GM21723 (cell line): ENCODE results near the gene MTPN.

Experiments
- ATAC-seq: cut with Tn5 transposase; IDR thresholded peaks from one replicate; pipeline ENCODE4 v1.9.1; 2021; ENCODE audit warnings: mild to moderate bottlenecking, moderate library complexity; ENCODE audit not compliant: unreplicated experiment

The MTPN gene, protein sequence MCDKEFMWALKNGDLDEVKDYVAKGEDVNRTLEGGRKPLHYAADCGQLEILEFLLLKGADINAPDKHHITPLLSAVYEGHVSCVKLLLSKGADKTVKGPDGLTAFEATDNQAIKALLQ

DNA sequence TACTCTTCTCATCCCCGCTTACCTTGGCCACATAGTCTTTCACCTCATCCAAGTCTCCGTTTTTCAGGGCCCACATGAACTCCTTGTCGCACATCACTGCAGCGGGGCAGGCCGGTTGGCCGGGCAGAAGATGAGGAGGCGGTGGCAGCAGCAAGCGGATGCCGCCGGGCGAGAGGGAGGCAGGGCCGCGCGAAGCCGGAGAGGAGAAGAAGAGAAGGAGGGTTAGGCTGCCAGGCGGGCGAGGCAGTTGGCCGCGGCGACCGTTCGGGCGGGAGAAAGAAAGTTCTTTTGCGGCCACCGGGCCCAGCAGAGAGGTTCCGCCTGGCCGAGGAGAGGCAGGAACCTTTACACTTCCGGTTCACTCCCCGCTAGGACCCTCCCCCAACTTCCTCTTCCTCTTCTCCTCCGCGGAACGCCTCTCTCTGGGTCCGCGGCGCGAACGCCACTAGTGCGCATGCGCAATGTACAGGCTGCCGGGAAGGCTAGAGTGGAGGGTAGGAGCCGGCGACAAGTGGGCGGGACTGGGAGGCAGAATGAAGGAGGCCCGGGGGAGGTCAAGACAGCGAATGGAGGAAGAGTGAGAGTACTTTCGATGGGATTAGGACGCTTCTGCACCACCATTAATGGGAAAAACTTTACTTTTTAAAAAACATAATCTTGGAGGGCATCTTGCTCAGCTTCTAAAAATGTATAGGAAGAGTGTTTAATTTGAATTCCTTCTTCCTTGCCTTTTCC, at the start of gene MTPN:
Gene MTPN, minus strand, starts transcription at position 353 of the 735 bp plus-strand sequence. Its CDS starts 259 bp downstream, at position 94.
- peak; percentile 53 for ATAC-seq

- no peak for ATAC-seq
Observed at GRCh38 chr7:136026209-136026608, 49.0 kb upstream of the MTPN start.

- ATAC-seq: no peak
Observed at GRCh38 chr7:136023134-136023869, 46.1 kb upstream of the MTPN start.

DNA sequence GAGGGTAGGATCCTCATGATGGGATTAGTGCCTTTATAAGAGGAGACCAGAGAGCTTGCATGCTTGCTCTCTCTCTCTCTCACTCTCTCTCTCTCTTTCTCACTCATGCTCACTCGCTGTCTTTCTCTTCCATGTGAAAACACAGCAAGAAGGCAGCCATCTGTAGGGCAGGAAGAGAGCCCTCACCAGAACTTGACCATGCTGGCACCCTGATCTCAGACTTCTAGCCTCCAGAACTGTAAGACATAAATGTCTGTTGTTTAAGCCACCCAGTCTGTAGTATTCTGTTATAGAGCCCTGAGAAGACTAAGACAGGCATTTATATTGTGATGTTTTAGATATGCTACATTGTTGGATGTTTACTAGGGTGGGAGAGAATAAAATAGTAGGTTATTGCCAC, 43.4 kb upstream of the MTPN start:
- ATAC-seq: no peak

- ATAC-seq: no peak
Observed at GRCh38 chr7:136018104-136018503, 40.9 kb upstream of the MTPN start.

- ATAC-seq: peak; percentile 49
Observed at GRCh38 chr7:136016649-136017395, 39.7 kb upstream of the MTPN start.

DNA sequence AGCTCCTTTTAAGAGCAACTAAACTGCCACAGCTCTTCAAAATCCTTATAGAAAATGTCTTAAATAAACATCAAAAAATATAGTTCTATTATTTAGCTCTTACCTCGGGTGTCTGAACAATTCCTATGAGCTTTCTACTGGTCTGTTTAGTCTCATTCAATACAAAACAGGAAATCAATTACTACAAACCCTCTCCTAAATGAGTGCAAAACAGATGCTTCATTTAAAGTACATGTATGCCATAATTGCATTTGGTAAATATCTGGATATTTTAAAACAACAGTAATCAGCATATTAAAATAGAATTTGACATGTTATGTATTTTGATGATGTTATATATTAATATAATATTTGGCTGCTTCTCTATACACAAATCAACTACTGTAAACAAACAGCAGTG, 38.5 kb upstream of the MTPN start:
- ATAC-seq: no peak

DNA sequence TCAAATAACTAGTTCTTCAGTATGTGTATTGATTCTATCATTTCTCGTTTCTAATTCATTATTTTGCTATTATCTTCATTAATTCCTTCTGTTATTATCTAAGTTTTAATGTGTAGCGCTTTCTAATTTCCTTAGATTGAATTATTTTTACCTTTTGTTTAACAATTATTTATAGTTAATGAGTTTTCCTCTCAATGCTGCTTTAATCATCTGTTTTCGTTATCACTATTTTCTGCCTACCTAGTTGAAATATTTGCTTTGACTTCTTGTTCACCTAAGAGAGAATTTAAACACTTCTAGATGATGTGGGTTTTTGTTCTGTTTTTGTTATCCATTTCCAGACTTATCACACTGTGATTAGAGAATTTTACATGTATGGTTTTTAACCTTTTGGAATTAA, 37.5 kb upstream of the MTPN start:
- ATAC-seq: no peak

DNA sequence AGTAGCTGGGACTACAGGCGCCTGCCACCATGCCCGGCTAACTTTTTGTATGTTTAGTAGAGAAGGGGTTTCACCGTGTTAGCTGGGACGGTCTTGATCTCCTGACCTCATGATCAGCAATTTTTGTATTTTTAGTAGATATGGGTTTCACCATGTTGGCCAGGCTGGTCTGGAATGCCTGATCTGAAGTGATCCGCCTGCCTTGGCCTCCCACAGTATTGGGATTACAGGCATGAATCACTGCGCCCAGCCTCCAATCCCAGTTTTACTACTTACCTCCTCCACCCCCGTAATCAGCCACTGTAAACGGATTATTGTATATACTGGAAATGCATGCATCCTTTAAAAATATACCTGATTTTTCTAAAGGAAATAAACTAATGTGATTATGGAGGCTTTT, 35.1 kb upstream of the MTPN start:
- ATAC-seq: no peak

DNA sequence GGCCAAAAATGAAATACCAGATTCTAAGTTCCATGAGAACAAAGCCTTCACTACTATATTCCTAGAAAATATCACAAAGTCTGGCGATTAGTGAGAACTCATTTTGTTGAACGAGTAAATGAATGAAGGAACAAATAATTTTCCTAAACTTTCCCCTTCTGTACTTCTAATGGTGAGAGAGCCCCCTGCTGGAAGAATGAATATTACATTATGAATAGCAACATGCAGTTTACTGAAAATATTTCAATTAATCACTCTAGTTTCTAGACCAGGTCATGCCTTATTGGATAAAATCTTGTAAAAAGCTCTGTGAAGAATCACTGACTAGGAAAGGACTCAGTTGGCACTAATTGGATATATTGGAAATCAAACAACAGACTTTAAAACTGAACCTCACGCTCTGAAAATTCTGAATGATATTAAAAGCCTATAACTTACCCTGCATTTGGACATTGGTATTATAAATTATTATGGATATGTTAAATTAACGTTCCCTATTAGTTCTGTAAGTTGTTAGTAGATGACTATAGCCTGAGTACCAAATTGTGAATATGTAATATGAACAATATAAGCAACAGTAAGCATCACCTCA, 32.4 kb upstream of the MTPN start:
- no peak for ATAC-seq

- no peak for ATAC-seq
Observed at GRCh38 chr7:136006208-136006607, 29.0 kb upstream of the MTPN start.

GRCh38 chr7:136004083-136004482, 26.9 kb upstream of the MTPN start:
- ATAC-seq: no peak

DNA sequence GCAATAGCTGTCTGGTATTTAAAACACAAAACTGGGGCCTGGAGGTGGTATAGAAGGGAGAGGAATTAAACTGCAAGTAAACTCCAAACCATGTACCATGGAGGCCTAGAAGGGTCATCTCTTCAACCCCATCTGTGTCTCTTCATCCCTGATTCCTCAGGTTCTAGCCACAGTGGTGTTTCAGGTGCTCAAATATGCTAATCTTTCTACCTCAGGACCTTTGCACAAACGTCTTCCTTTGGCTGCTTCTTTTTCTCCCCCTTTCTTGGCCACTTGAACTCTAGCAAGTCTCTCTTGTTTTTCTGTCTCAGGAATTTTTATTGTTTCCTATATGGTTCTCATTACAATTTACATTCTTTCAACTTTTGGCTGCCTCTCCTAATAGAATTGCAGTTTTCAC, 25.6 kb upstream of the MTPN start:
- no peak for ATAC-seq

DNA sequence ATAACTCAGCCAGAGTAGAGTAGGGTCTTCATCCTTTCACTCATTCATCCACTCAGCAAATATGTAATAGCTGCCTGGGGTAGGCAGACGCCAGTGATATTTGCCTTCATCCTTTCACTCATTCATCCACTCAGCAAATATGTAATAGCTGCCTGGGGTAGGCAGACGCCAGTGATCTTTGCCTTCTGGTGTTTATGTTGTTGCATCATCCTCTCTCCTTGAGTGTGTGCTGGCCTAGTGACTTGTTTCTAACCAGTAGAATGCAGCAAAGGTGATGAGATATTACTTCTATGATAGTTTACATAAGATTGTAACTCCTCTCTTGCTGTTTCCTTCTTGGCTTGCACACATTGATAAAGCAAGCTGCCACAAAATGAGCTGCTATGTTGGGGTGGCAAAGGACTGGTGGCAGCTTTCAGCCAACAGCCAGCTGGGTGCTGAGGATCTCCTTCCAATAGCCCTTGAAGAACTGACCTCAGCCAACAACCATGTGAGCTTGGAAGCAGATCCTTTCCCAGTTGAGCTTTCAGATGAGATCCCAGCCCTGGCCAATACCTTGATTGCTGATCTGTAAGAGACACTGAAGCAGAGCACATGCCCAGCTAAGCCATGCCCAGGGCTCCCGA, 23.2 kb upstream of the MTPN start:
- ATAC-seq: no peak

DNA sequence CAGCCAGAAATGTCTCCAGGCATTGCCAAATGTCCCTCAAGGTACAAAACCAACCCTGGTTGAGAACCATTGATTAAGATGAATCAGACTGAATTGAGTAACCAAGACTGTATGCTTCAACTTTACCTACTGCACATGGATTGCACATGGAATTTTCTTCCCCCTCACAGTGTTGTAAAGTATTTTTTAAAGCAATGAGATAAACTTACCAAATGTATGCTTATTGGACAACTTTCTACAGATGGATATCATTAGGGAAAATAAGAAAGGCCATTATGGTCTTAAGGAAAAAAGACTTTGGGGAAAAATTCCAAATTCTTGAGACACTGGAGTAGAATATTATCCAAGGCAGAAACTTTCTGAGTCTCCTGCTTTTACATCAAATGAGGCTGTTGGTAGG, 20.9 kb upstream of the MTPN start:
- ATAC-seq: no peak

- ATAC-seq: no peak
Observed at GRCh38 chr7:135995748-135996147, 18.6 kb upstream of the MTPN start.

- no peak for ATAC-seq
Observed at GRCh38 chr7:135994466-135995205, 17.5 kb upstream of the MTPN start.

GRCh38 chr7:135993950-135994349, 16.8 kb upstream of the MTPN start:
- peak; percentile 77 for ATAC-seq

GRCh38 chr7:135991906-135992305, 14.7 kb upstream of the MTPN start:
- ATAC-seq: no peak

- no peak for ATAC-seq
Observed at GRCh38 chr7:135991322-135991721, 14.2 kb upstream of the MTPN start.
